A549 (cell line): ENCODE results near the gene S1PR2.

Experiments used
- CBX2 ChIP-seq: fragments of 200-600 bp; sonication (generic); IDR thresholded peaks from 2 replicates; pipeline ENCODE4 v1.6.1; 2016; ENCODE audit warnings: low read depth, mild to moderate bottlenecking, borderline replicate concordance
- CEBPB ChIP-seq, 2 experiments: fragments of >200 bp in 1 of 2; sonication (Bioruptor Twin) in 1 of 2; formaldehyde crosslinking in 1 of 2; IDR thresholded peaks; 2 replicates each; pipeline ENCODE4 v1.6.1; 2012 to 2016
- EHMT2 ChIP-seq: fragments of 200-600 bp; sonication (generic); IDR thresholded peaks from 2 replicates; pipeline ENCODE4 v1.6.1; 2016; ENCODE audit warnings: antibody characterized with exemption, low read depth, mild to moderate bottlenecking, moderate library complexity
- FOSL2 ChIP-seq, 2 experiments: fragments of 450-650 bp in 1 of 2; fragments of >200 bp in 1 of 2; sonication (Bioruptor Twin) in 1 of 2; formaldehyde crosslinking; IDR thresholded peaks; 2 replicates each; pipeline versions ENCODE4 v1.5.0 to v1.6.1; 2016 to 2020; ENCODE audit warnings: mild to moderate bottlenecking in 1 of 2, moderate library complexity in 1 of 2
- GATA3 ChIP-seq: IDR thresholded peaks from 2 replicates; pipeline ENCODE4 v1.6.1; 2012; ENCODE audit warnings: borderline replicate concordance
- JUNB ChIP-seq: fragments of >200 bp; sonication (Bioruptor Twin); formaldehyde crosslinking; IDR thresholded peaks from 2 replicates; pipeline ENCODE4 v1.6.1; 2016
- KDM1A ChIP-seq: fragments of 200-600 bp; sonication (generic); IDR thresholded peaks from 2 replicates; pipeline ENCODE4 v1.6.1; 2016; ENCODE audit warnings: low read depth, mild to moderate bottlenecking
- MAFK ChIP-seq: fragments of 450-650 bp; IDR thresholded peaks from 2 replicates; pipeline ENCODE4 v1.6.1; 2014; ENCODE audit not compliant: partially characterized antibody
- POLR2A ChIP-seq: IDR thresholded peaks from 2 replicates; pipeline ENCODE4 v1.6.1; 2012; ENCODE audit warnings: mild to moderate bottlenecking, low read length
- RAD21 ChIP-seq, 2 experiments: fragments of >200 bp in 1 of 2; sonication (Bioruptor Twin) in 1 of 2; formaldehyde crosslinking in 1 of 2; IDR thresholded peaks in 1 of 2; conservative IDR thresholded peaks in 1 of 2; 2 replicates in 1 of 2; 3 replicates in 1 of 2; pipeline ENCODE4 v1.6.1; 2012 to 2018; ENCODE audit warnings: inconsistent platforms in 1 of 2
- RCOR1 ChIP-seq: fragments of 150-350 bp; IDR thresholded peaks from 2 replicates; pipeline ENCODE4 v1.6.1; 2014; ENCODE audit warnings: antibody characterized with exemption, low read length, low read depth
- USF2 ChIP-seq: fragments of 450-650 bp; IDR thresholded peaks from 2 replicates; pipeline ENCODE4 v1.6.1; 2014; ENCODE audit warnings: antibody characterized with exemption
- TF ChIP-seq, protein P1 (sequence below): fragments of >200 bp; sonication (Bioruptor Twin); formaldehyde crosslinking; IDR thresholded peaks from 3 replicates; pipeline ENCODE4 v1.5.1; 2016
- TF ChIP-seq, protein P2 (sequence below): fragments of 200-600 bp; sonication (generic); IDR thresholded peaks from 2 replicates; pipeline ENCODE4 v1.6.1; 2016; ENCODE audit warnings: antibody characterized with exemption, mild to moderate bottlenecking, moderate library complexity

- TF ChIP-seq JUNB (no peak), POLR2A (peak; percentile 65), RAD21 (conservative IDR thresholded peaks at IDR 0.05 in 1 of 2, IDR thresholded peaks at IDR 0.05 in 1 of 2) (no peak), MAFK (no peak), CBX2 (no peak), RCOR1 (no peak), FOSL2 (IDR thresholded peaks at IDR 0.05) (no peak), FOSL2 (CRISPR knock-in tag; IDR thresholded peaks at IDR 0.05) (no peak), GATA3 (peak; percentile 89), KDM1A (no peak), EHMT2 (no peak), CEBPB (IDR thresholded peaks at IDR 0.05) (no peak), USF2 (no peak)
- TF ChIP-seq, protein P1, sequence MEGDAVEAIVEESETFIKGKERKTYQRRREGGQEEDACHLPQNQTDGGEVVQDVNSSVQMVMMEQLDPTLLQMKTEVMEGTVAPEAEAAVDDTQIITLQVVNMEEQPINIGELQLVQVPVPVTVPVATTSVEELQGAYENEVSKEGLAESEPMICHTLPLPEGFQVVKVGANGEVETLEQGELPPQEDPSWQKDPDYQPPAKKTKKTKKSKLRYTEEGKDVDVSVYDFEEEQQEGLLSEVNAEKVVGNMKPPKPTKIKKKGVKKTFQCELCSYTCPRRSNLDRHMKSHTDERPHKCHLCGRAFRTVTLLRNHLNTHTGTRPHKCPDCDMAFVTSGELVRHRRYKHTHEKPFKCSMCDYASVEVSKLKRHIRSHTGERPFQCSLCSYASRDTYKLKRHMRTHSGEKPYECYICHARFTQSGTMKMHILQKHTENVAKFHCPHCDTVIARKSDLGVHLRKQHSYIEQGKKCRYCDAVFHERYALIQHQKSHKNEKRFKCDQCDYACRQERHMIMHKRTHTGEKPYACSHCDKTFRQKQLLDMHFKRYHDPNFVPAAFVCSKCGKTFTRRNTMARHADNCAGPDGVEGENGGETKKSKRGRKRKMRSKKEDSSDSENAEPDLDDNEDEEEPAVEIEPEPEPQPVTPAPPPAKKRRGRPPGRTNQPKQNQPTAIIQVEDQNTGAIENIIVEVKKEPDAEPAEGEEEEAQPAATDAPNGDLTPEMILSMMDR, result no peak
- TF ChIP-seq, protein P2, sequence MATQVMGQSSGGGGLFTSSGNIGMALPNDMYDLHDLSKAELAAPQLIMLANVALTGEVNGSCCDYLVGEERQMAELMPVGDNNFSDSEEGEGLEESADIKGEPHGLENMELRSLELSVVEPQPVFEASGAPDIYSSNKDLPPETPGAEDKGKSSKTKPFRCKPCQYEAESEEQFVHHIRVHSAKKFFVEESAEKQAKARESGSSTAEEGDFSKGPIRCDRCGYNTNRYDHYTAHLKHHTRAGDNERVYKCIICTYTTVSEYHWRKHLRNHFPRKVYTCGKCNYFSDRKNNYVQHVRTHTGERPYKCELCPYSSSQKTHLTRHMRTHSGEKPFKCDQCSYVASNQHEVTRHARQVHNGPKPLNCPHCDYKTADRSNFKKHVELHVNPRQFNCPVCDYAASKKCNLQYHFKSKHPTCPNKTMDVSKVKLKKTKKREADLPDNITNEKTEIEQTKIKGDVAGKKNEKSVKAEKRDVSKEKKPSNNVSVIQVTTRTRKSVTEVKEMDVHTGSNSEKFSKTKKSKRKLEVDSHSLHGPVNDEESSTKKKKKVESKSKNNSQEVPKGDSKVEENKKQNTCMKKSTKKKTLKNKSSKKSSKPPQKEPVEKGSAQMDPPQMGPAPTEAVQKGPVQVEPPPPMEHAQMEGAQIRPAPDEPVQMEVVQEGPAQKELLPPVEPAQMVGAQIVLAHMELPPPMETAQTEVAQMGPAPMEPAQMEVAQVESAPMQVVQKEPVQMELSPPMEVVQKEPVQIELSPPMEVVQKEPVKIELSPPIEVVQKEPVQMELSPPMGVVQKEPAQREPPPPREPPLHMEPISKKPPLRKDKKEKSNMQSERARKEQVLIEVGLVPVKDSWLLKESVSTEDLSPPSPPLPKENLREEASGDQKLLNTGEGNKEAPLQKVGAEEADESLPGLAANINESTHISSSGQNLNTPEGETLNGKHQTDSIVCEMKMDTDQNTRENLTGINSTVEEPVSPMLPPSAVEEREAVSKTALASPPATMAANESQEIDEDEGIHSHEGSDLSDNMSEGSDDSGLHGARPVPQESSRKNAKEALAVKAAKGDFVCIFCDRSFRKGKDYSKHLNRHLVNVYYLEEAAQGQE, result no peak
These were observed 36.5 kb downstream of the S1PR2 start, which contains the start of gene DNMT1 for GRCh38 chr19:10194500-10195198.
